T47D (cell line): ENCODE measurements around the gene ARMC9.

ENCODE experiments used
- DNase-seq, 2 experiments: peaks; one replicate each; pipeline versions ENCODE4 v3.0.0 to v3.0.0-alpha.2; 2011 to 2012; ENCODE audit warnings: low read depth in 1 of 2, low spot score in 1 of 2
- JUND ChIP-seq: IDR thresholded peaks from 2 replicates; pipeline ENCODE4 v1.6.1; 2012; ENCODE audit warnings: low read depth
- in situ Hi-C: cut with HindIII; loops from 2 replicates; pipeline ENCODE4 v1.10.0; 2016; ENCODE audit warnings: low sequenced_read_pairs, low pct_unique_long_range_greater_than_20kb

ARMC9 gene

DNA sequence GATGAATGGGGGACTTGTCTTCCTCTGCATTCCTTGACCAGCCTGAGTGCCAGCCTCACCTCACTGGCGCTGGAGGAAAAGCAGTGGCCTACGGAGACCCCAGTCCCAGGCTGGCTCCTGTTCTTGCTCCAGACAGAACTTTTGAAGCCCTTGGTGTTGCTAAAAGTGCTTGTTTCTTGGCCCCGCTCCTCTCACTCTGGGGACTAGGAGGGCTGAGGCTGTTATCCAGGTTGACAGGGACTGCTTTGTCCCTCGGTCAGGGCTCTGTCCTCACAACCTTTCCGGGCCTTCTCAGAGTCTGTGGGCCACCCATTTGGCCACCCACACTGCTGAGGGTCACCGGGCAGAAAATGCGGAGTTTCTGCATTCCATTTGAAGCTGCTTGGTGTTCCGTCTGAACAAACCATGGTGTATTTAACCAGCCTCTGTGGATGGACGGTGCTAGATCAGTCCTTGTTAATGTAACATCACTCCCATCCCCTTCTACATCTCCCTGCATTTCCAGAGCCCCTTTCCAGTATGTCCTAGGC is 222.7 kb downstream of the ARMC9 start:
- in situ Hi-C loops: no loop called here
- DNase-seq: peak in 1 of 2 experiments; percentile 13
- no peak for TF ChIP-seq JUND

DNA sequence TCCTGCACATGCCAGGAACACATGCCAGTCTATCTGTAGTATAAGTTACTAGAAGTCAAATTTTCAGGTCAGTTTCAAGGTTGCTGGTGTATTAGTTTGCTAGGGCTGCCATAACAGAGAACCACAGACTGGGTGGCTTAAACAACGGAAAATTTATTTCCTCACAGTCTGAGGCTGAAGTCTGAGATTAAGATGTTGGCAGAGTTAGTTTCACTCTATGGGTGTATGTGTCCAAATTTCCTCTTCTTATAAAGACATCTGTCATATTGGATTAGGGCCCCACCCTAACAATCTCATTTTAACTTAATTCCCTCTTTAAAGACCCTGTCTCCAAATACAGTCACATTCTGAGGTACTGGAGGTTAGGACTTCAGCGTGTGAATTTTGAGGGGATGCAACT is 223.6 kb downstream of the ARMC9 start:
- in situ Hi-C loops: no loop called here
- no peak for TF ChIP-seq JUND
- DNase-seq: no peak

DNA sequence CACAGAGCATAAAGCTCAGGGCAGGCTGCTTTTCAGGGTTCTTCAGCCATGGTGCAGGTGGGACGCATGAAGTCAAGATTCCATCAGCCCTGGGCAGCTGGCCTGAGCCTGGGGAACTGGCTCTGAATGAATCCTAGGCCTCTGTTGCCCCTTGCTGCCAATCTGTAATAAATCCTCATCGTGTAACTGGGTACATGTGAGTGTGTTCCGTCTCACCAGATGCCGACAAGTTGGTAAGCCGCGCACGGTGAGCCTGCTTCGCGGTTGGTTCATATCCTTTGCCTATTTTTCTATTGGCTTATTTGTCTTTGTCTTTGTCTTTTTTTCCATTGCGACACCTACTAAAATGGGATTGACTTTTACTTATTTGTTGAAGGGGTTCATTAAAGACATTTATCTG is 224.7 kb downstream of the ARMC9 start:
- in situ Hi-C loops: no loop called here

More for the DNA sequence above, 224.7 kb downstream of the ARMC9 start:
- TF ChIP-seq JUND: no peak
- no peak for DNase-seq
